Colonic mucosa (tissue), 4 donors: ENCODE results near the gene CDT1. TPM values are rescaled to one million over a fixed set of nuclear protein-coding genes. Genes with fewer than 3 reads are reported as not detected.

Source experiments
- DNase-seq: peaks from one replicate; pipeline ENCODE4 v3.0.0-alpha.2; 2020
- H3K27ac ChIP-seq: fragments of 200-600 bp; one replicate; pipeline ENCODE4 v1.8.0; 2021
- H3K27me3 ChIP-seq: fragments of 200-600 bp; one replicate; pipeline ENCODE4 v1.8.0; 2021
- H3K36me3 ChIP-seq: fragments of 200-600 bp; one replicate; pipeline ENCODE4 v1.8.0; 2021
- H3K4me1 ChIP-seq: fragments of 200-600 bp; one replicate; pipeline ENCODE4 v1.8.0; 2021; ENCODE audit warnings: mild to moderate bottlenecking
- H3K4me3 ChIP-seq: fragments of 200-600 bp; one replicate; pipeline ENCODE4 v1.8.0; 2021
- H3K9ac ChIP-seq, 2 donors: one replicate each; pipeline ENCODE4 v1.7.0; 2013; ENCODE audit warnings: control low read depth in 2 of 2, low read depth in 2 of 2, low read length in 2 of 2
- H3K9me3 ChIP-seq: fragments of 200-600 bp; one replicate; pipeline ENCODE4 v1.8.0; 2021
- CTCF ChIP-seq: fragments of 200-600 bp; IDR thresholded peaks from one replicate; pipeline ENCODE4 v1.8.0; 2022; ENCODE audit warnings: antibody characterized with exemption, mild to moderate bottlenecking
- intact Hi-C: fragments of 100-400 bp; cut with DNase I; formaldehyde crosslinking; loops from one replicate; pipeline ENCODE4 v1.14.1; 2022
- total RNA-seq, 2 donors: library from RNA; stranded (reverse); fragmentation: NEBNext Ultra II Directional in 1 of 2; extraction: Animal tissue kit (Norgen Biotek cat#: 25700) in 1 of 2; gene quantifications; one replicate each; pipeline ENCODE4 v1.2.1, GENCODE V29; 2021
- donor health status: healthy.
- donor health status: DM: no; HTN: no; CAD: no.
- donor health status: DM: no; HTN: no; CAD: no.

CDT1 gene
- total RNA-seq, 2 donors from 2014 or later = 14.9 to 71.7 TPM

GRCh38 chr16:88782454-88783390, 20.9 kb upstream of the CDT1 start:
- Histone ChIP-seq H3K9me3 (no peaks in the 10 kb centered on the region), H3K4me1 (peaks cover 7% of the 10 kb centered on the region), H3K27me3 (no peaks in the 10 kb centered on the region), H3K27ac (peak overlapping the region; percentile 73), H3K9ac (peak overlapping the region; percentile 39 to 72), H3K36me3 (no peaks in the 10 kb centered on the region), H3K4me3 (peak overlapping the region; percentile 71)
- no peak for TF ChIP-seq CTCF
- intact Hi-C loops = no loop called here
- DNase-seq = no peak

GRCh38 chr16:88783391-88784073, 20.1 kb upstream of the CDT1 start:
- Histone ChIP-seq H3K36me3 (no peaks in the 10 kb centered on the region), H3K9ac (peak overlapping the region; percentile 72 to 87), H3K9me3 (no peaks in the 10 kb centered on the region), H3K4me1 (peaks cover 7% of the 10 kb centered on the region), H3K27me3 (no peaks in the 10 kb centered on the region), H3K27ac (peak overlapping the region; percentile 73), H3K4me3 (peak overlapping the region; percentile 71)
- TF ChIP-seq CTCF = no peak
- peak; percentile 34 for DNase-seq
- intact Hi-C loops = loop anchor here (2.0 kb wide), 1 partner anchor 45 kb away; no protein-coding TSS in a partner anchor

GRCh38 chr16:88784074-88784855, 19.3 kb upstream of the CDT1 start:
- peak overlapping the region; percentile 73 for H3K27ac ChIP-seq
- no peaks in the 10 kb centered on the region for H3K9me3 ChIP-seq
- H3K27me3 ChIP-seq = no peaks in the 10 kb centered on the region
- DNase-seq = peak; percentile 76
- peak overlapping the region; percentile 72 to 87 for H3K9ac ChIP-seq
- TF ChIP-seq CTCF = peak; percentile 48
- peak overlapping the region; percentile 71 for H3K4me3 ChIP-seq
- peaks cover 7% of the 10 kb centered on the region for H3K4me1 ChIP-seq
- intact Hi-C loops = loop anchor here (2.0 kb wide), 1 partner anchor 45 kb away; no protein-coding TSS in a partner anchor
- no peaks in the 10 kb centered on the region for H3K36me3 ChIP-seq

- Histone ChIP-seq H3K9ac (peak overlapping the region in 1 of 2 donors; percentile 87), H3K4me3 (peak overlapping the region; percentile 71), H3K4me1 (peaks cover 7% of the 10 kb centered on the region), H3K9me3 (no peaks in the 10 kb centered on the region), H3K27me3 (no peaks in the 10 kb centered on the region), H3K36me3 (no peaks in the 10 kb centered on the region), H3K27ac (peak overlapping the region; percentile 73)
- intact Hi-C loops = loop anchor here (2.0 kb wide), 1 partner anchor 46 kb away; no protein-coding TSS in a partner anchor
- no peak for TF ChIP-seq CTCF
- no peak for DNase-seq
Measured at GRCh38 chr16:88784856-88785105, 18.8 kb upstream of the CDT1 start.
